T-helper 2 cell treated with Interferon-gamma antibody and Interleukin-4, amounts not matched to agents 5 μg/mL and 100 μg/mL, for 36 hours (primary cell): Measurements from ENCODE around the gene PRTFDC1.
A peak's percentile ranks its signal among the peaks of the same experiment; 100 is the strongest.

Experiments used
- DNase-seq: peaks from one replicate; pipeline ENCODE4 v3.0.0; 2021; ENCODE audit warnings: low spot score
- H3K27ac Mint-ChIP-seq: one replicate; pipeline ENCODE4 v1.8.0; 2021; ENCODE audit warnings: mild to moderate bottlenecking, mixed read lengths
- H3K27me3 Mint-ChIP-seq: one replicate; pipeline ENCODE4 v1.8.0; 2021; ENCODE audit warnings: low read depth, mixed read lengths
- H3K36me3 Mint-ChIP-seq: one replicate; pipeline ENCODE4 v1.8.0; 2021; ENCODE audit warnings: low read depth, mixed read lengths
- H3K4me1 Mint-ChIP-seq: one replicate; pipeline ENCODE4 v1.8.0; 2021; ENCODE audit warnings: low read depth, mixed read lengths
- H3K4me3 Mint-ChIP-seq: one replicate; pipeline ENCODE4 v1.8.0; 2022; ENCODE audit warnings: mild to moderate bottlenecking, moderate library complexity, mixed read lengths
- H3K9me3 Mint-ChIP-seq: one replicate; pipeline ENCODE4 v1.8.0; 2021; ENCODE audit warnings: mixed read lengths

PRTFDC1 gene

DNA sequence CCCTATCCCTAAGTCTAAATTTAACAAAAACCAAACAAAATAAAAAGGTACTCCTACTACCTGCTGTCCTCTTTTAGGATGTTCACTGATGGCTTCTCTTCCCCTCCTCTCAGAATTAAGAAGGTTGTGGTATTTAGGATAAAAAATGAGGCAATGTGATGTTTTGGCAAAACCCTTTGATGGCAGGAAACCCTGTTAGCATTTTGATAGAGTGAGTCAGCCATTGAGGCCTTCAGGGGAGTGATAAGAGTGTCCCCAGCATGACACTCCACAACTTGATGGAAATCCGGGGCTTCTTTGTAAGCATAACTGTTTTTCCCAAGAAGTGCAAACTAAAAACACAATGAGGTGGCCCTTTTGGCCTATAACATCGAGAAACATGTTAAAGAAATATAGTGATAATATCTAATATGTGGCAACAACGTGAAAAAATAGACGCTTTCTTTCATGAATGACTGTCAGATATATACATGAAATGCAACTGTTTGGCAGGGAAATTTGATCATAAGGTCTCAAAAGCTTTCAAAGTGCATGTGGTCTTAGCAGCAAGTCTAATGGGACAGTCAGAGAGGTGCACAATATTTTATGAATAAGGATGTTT is 55.0 kb downstream of the PRTFDC1 start:
- Mint-ChIP-seq H3K27me3 (no peaks in the 10 kb centered on the region), H3K4me3 (peak overlapping the region; percentile 14), H3K36me3 (peaks cover 4% of the 10 kb centered on the region), H3K9me3 (peaks cover 3% of the 10 kb centered on the region), H3K27ac (peak overlapping the region; percentile 58), H3K4me1 (peaks cover 28% of the 10 kb centered on the region)
- peak; percentile 33 for DNase-seq

DNA sequence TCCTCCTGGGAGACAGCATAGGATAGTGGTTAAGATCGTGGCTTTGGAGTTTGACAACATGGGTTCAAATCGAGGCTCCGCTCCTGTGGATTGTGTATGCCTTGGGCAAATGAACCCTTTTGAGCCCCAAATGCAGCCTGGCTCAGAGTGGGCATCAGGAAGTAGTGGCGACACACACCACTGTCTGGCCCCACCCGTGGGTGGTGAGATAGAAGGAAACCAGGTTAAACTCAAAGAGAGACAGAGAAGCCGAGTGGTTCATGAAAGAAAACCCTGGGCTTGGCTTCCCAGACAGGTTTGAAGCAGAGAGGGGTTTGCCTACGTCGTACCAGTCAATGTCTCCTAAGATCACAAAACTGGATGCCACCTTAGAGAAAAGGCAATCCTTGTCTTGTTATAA is 57.7 kb downstream of the PRTFDC1 start:
- DNase-seq = no peak
- Mint-ChIP-seq H3K9me3 (peaks cover 3% of the 10 kb centered on the region), H3K4me3 (no peak overlapping the region), H3K27me3 (no peaks in the 10 kb centered on the region), H3K4me1 (peaks cover 17% of the 10 kb centered on the region), H3K36me3 (peaks cover 8% of the 10 kb centered on the region), H3K27ac (no peak overlapping the region)

DNA sequence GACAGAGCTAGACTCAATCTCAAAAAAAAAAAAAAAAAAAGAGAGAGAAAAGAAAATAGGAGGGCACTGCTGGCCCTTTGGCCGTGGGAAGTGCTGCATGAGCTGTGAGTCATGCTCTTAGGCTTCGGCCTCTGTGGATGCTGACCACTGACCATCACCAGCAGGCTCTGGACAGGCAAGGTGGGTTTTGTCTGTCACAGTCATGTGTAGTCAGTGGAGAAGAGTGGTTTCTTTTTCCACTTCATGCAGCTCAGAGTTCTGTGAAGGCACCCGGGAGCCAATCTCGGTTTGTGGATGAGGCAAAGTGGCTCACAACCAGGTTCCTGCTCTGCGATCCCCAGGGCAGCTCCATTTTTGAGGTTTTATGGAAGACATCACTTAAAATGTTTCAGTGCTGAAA is 58.1 kb downstream of the PRTFDC1 start:
- Mint-ChIP-seq H3K27me3 (no peaks in the 10 kb centered on the region), H3K4me1 (peaks cover 18% of the 10 kb centered on the region), H3K9me3 (peaks cover 3% of the 10 kb centered on the region), H3K4me3 (peak overlapping the region; percentile 42), H3K27ac (no peak overlapping the region), H3K36me3 (peaks cover 9% of the 10 kb centered on the region)
- no peak for DNase-seq

DNA sequence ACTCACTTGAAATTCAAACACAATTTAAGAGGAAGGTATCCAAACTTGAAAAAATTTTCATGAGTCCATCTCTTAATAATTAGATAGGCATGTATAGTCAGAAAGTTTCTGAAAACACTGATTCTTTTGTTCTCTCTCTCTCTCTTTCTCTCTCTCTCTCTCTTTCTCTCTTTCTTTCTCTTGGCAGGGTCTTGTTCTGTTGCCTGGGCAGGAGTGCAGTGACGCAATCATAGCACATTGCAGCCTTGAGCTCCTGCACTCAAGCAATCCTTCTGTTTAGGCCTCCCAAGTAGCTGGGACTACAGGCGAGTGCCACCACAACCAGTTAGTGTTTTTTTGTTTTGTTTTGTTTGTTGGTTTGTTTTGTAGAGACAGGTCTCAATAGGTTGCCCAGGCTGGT is 59.3 kb downstream of the PRTFDC1 start:
- Mint-ChIP-seq H3K4me1 (peaks cover 25% of the 10 kb centered on the region), H3K9me3 (peaks cover 3% of the 10 kb centered on the region), H3K4me3 (no peak overlapping the region), H3K27me3 (no peaks in the 10 kb centered on the region), H3K27ac (no peak overlapping the region), H3K36me3 (peaks cover 11% of the 10 kb centered on the region)
- DNase-seq = no peak

DNA sequence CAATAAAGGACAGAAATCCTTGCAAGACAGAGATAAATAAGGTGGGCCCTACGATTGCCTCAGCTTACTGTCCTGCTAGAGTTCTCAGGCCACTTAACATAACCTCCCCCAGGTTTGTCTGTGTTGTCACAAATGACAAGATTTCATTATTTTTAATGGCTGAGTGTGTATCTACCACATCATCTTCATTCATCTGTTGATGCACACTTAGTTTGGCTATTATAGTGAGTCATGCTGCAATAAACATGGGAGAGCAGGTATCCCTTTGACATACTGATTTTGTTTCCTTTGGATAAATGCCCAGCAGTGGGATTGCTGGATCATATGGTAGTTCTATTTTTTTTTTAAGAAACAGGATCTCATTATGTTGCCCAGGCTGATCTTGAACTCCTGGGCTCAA is 60.6 kb downstream of the PRTFDC1 start:
- H3K27ac Mint-ChIP-seq = no peak overlapping the region
- peaks cover 6% of the 10 kb centered on the region for H3K9me3 Mint-ChIP-seq
- DNase-seq = no peak
- peaks cover 17% of the 10 kb centered on the region for H3K36me3 Mint-ChIP-seq
- H3K27me3 Mint-ChIP-seq = no peaks in the 10 kb centered on the region
- peaks cover 27% of the 10 kb centered on the region for H3K4me1 Mint-ChIP-seq
- no peak overlapping the region for H3K4me3 Mint-ChIP-seq

DNA sequence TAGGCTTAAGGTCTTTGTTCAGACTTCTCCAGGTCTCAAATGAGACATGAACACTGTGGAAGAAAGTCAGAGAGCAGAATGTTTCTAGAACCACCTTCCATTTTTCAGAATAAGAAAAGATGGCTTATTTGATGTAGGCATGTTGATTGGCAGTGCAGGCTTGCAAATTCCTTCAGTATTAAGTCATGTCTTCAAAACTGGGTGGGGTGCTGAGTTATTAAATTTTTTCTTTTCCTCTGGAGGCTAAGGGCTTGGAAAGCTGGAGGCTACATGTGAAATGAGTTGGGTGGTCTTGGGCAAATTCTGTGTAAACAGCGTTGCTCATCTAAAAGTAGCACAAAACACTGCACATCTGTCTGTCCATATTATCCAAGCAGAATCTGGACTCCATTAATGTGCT is 62.8 kb downstream of the PRTFDC1 start:
- DNase-seq = no peak
- Mint-ChIP-seq H3K27ac (no peak overlapping the region), H3K27me3 (no peaks in the 10 kb centered on the region), H3K4me3 (no peak overlapping the region), H3K9me3 (peaks cover 9% of the 10 kb centered on the region), H3K4me1 (peaks cover 25% of the 10 kb centered on the region), H3K36me3 (peaks cover 17% of the 10 kb centered on the region)

DNA sequence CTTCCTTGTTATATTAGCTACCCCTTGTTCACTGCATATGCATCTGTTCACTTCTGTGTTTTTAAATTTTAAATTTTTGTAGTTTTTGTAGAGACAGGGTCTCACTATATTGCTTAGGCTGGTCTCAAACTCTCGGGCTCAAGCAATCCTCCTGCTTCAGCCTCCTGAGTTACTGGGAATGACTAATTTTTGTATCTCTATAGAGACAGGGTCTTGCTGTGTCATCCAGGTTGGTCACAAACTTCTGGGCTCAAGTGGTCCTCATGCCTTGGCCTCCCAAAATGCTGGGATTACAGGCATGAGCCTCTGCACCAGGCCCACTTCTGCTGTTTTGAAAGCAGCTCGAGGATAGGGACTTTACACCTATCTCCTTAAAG is 64.6 kb downstream of the PRTFDC1 start:
- Mint-ChIP-seq H3K9me3 (peaks cover 12% of the 10 kb centered on the region), H3K4me1 (peaks cover 29% of the 10 kb centered on the region), H3K27me3 (no peaks in the 10 kb centered on the region), H3K4me3 (peak overlapping the region; percentile 81), H3K36me3 (peaks cover 15% of the 10 kb centered on the region), H3K27ac (peak overlapping the region; percentile 88)
- DNase-seq = no peak

DNA sequence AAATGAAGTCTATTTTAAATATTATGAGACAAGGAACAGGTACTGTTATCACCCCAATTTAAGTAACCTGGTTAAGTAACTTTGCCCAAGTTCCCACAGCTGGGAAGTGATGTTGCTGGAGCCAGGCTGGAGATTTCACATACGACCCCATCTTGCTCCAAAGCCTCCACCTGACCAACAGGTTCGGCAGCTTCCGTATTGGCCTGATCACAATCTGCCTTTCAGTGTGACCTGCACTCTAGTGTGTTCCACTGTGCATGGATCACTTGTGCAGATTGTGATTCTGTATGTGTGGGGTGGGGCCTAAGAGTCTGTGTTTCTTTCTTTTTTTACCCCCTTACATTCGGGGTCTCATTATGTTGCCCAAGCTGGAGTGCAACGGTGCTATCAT is 66.1 kb downstream of the PRTFDC1 start:
- no peak overlapping the region for H3K4me3 Mint-ChIP-seq
- H3K9me3 Mint-ChIP-seq = peaks cover 12% of the 10 kb centered on the region
- peaks cover 35% of the 10 kb centered on the region for H3K4me1 Mint-ChIP-seq
- H3K27me3 Mint-ChIP-seq = no peaks in the 10 kb centered on the region
- no peak for DNase-seq
- peaks cover 15% of the 10 kb centered on the region for H3K36me3 Mint-ChIP-seq
- H3K27ac Mint-ChIP-seq = no peak overlapping the region

DNA sequence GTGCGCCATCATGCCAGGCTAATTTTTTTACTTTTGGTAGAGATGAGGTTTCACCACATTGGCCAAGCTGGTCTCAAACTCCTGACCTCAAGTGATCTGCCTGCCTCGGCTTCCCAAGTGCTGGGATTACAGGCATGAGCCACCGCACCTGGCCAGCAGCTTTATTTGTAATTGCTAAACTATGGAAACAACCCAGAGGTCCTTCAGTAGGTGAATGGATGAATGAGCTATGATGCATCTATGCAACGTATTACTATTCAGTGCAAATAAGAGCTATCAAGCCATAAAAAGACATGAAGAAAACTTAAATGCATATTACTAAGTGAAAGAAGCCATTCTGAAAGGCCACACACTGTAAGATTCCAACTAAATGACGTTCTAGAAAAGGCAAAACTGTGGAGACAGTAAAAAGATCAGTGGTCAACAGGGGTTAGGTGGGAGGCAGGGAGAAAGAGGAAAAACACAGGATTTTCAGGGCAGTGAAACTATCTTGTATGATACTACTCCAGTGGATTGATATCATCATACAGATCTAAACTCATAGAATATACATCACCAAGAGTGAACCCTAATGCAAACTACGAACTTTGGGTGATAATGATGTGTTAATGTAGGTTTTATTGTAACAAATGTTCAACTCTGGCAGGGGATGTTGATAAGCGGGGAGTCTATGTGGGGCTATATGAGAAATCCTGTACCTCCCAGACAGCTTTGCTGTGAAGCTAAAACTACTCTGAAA is 66.7 kb downstream of the PRTFDC1 start:
- Mint-ChIP-seq H3K9me3 (peaks cover 12% of the 10 kb centered on the region), H3K27ac (peak overlapping the region; percentile 27), H3K27me3 (no peaks in the 10 kb centered on the region), H3K4me1 (peaks cover 36% of the 10 kb centered on the region), H3K4me3 (no peak overlapping the region), H3K36me3 (peaks cover 14% of the 10 kb centered on the region)
- DNase-seq = no peak

DNA sequence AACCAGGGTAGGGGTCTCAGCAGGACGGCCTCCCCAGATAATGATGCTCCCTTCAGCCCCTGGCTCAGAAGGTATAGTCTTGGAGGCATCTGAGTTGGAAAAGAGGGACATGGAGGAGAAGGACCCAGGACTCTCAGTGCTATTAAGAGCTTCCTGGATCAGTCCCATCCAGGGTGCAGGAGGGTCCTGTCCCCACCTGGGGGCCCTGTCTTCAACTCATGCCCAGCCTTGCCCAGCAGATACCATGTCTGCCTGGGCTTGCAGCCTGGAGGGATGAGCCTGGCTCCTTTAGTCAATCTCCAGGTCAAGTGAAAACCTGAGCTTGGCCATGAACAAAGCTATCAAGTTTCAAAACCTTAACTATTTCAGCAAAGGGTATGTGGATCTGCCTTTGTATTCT is 67.6 kb downstream of the PRTFDC1 start:
- Mint-ChIP-seq H3K4me1 (peaks cover 36% of the 10 kb centered on the region), H3K27ac (no peak overlapping the region), H3K36me3 (peaks cover 10% of the 10 kb centered on the region), H3K9me3 (peaks cover 12% of the 10 kb centered on the region), H3K4me3 (no peak overlapping the region), H3K27me3 (no peaks in the 10 kb centered on the region)
- DNase-seq = no peak

DNA sequence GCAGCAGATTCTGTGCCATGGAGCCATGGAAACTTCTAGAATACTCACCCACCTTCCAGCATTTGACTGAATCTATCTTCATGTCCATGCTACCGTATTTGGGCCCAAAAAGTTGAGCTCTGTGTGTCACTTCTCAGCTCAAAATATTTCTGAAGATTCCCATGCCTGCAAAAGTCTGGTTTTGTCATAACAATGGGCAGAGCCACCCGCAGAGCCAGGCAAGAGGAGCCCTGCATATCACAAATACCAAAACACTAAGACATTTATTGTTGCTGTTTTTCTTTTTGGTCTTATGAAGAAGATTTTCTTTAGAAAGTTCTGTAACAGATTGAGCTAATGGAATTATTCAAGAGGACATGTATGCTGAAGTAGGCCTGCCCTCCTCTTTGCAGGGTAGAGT is 68.1 kb downstream of the PRTFDC1 start:
- Mint-ChIP-seq H3K27me3 (no peaks in the 10 kb centered on the region), H3K27ac (no peak overlapping the region), H3K36me3 (peaks cover 10% of the 10 kb centered on the region), H3K9me3 (peaks cover 12% of the 10 kb centered on the region), H3K4me1 (peaks cover 35% of the 10 kb centered on the region), H3K4me3 (no peak overlapping the region)
- no peak for DNase-seq

DNA sequence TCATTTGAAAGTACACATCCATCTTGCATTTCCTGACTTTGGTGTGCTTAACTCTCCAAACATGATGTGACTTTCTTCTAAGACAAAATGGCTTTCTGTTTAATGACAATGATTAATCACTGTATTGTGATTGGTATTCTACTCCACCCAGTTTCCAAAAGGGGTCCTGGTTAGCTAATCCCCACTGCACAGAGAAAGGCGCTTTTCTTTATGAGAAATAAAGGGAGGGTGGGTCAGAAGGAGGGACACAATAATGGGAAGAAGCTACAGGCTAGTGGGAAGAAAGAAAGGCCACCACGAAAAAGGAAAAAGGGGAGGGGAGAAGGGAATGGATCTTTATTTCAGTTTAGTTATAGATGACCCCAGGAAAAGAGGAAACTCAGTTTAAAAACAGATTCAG is 69.2 kb downstream of the PRTFDC1 start:
- no peak for DNase-seq
- Mint-ChIP-seq H3K27ac (peak overlapping the region; percentile 57), H3K36me3 (peaks cover 7% of the 10 kb centered on the region), H3K27me3 (no peaks in the 10 kb centered on the region), H3K9me3 (peaks cover 12% of the 10 kb centered on the region), H3K4me1 (peaks cover 28% of the 10 kb centered on the region), H3K4me3 (no peak overlapping the region)

DNA sequence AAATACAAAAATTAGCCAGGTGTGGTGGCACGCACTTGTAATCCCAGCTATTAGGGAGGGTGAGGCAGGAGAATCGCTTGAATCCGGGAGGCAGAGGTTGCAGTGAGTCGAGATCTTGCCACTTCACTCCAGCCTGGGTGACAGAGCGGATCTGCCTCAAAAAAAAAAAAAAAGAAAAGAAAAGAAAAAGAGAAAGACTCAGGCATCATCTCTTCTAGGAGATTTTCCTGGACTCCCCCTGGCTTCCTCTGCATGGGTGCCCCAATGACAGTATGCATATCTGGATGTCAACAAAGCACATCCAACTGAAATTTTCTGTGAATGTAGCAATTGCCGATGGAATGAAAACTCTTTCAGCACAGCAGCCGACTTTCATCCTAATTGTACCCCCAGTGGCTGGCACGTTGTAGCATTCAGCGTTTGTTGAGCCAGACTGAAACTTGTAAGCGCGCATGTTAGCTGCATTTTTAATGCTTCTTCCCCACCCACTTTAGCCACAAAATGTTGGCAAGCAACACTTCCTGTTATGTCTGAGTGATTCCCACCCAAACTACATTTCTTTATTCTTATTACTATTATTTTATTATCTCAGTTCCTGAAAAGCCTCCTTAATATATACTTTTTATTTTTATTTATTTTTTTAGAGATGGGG is 70.2 kb downstream of the PRTFDC1 start:
- no peak for DNase-seq
- H3K4me3 Mint-ChIP-seq = peak overlapping the region; percentile 55
- H3K9me3 Mint-ChIP-seq = peaks cover 7% of the 10 kb centered on the region
- peaks cover 3% of the 10 kb centered on the region for H3K36me3 Mint-ChIP-seq
- no peak overlapping the region for H3K27ac Mint-ChIP-seq
- H3K4me1 Mint-ChIP-seq = peaks cover 18% of the 10 kb centered on the region
- no peaks in the 10 kb centered on the region for H3K27me3 Mint-ChIP-seq

DNA sequence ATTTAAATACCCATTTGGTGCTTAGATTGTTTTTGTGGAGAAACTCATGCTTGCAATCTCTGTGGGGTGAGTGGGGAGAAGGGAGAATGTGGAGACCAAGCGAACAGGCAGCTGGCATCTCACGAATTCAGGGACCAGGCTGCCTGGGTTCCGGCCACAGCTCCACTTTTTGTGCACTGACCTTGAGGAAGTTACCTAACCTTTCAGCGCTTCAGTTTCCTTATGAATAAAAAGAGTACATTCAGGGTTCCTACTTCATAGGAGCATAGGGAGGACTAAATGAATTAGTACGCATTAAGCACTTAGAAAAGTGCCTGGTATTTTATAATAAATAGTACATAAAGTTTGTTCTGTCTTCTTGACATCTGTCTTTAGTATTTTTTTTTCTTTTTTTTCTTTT is 72.5 kb downstream of the PRTFDC1 start:
- Mint-ChIP-seq H3K9me3 (peaks cover 17% of the 10 kb centered on the region), H3K27ac (no peak overlapping the region), H3K4me1 (peaks cover 16% of the 10 kb centered on the region), H3K27me3 (no peaks in the 10 kb centered on the region), H3K36me3 (no peaks in the 10 kb centered on the region), H3K4me3 (no peak overlapping the region)
- no peak for DNase-seq
